Skeletal muscle satellite cell (primary cell): Measurements from ENCODE around the gene KIR3DL1.
"Not testable (repeated sequence)": the region's sequence is repeated elsewhere in the genome, so short reads cannot be mapped to it uniquely, and the experiment has no call there.

Experiments
- H3K27me3 ChIP-seq: 2 replicates; pipeline ENCODE4 v1.7.0; 2013; ENCODE audit warnings: low read length; ENCODE audit not compliant: control insufficient read depth, insufficient read depth
- H3K36me3 ChIP-seq: 2 replicates; pipeline ENCODE4 v1.7.0; 2013; ENCODE audit warnings: mild to moderate bottlenecking, control low read depth, low read length; ENCODE audit not compliant: insufficient read depth
- H3K4me1 ChIP-seq: 2 replicates; pipeline ENCODE4 v1.7.0; 2013; ENCODE audit warnings: low read length; ENCODE audit not compliant: control insufficient read depth, insufficient read depth
- H3K4me2 ChIP-seq: 2 replicates; pipeline ENCODE4 v1.7.0; 2013; ENCODE audit warnings: mild to moderate bottlenecking, low read length
- H3K4me3 ChIP-seq: 2 replicates; pipeline ENCODE4 v1.7.0; 2013; ENCODE audit warnings: low read length
- H3K9ac ChIP-seq: 2 replicates; pipeline ENCODE4 v1.7.0; 2013; ENCODE audit warnings: mild to moderate bottlenecking, low read depth, low read length, moderate library complexity
- H3K9me3 ChIP-seq: replicated peaks from 2 replicates; pipeline ENCODE4 v1.7.0; 2013; ENCODE audit warnings: mild to moderate bottlenecking, control low read depth, low read length

The KIR3DL1 gene

GRCh38 chr19:54817670-54818536 lies 1.6 kb downstream of the KIR3DL1 start:
- no peaks in the 10 kb centered on the region for H3K27me3 ChIP-seq
- no peak overlapping the region for H3K4me2 ChIP-seq
- no peaks in the 10 kb centered on the region for H3K9me3 ChIP-seq
- H3K4me3 ChIP-seq: no peak overlapping the region
- H3K36me3 ChIP-seq: no peaks in the 10 kb centered on the region
- no peak overlapping the region for H3K9ac ChIP-seq
- no peaks in the 10 kb centered on the region for H3K4me1 ChIP-seq

- H3K27me3 ChIP-seq, H3K9me3 ChIP-seq, H3K36me3 ChIP-seq, H3K4me3 ChIP-seq, H3K9ac ChIP-seq, H3K4me2 ChIP-seq, H3K4me1 ChIP-seq: not testable (repeated sequence)
These were observed 8.1 kb downstream of the KIR3DL1 start for GRCh38 chr19:54824416-54824815.

GRCh38 chr19:54825326-54825725 lies 9.1 kb downstream of the KIR3DL1 start:
- H3K27me3 ChIP-seq, H3K4me2 ChIP-seq, H3K4me1 ChIP-seq, H3K36me3 ChIP-seq, H3K4me3 ChIP-seq, H3K9ac ChIP-seq, H3K9me3 ChIP-seq: not testable (repeated sequence)

- not testable (repeated sequence) for H3K4me1 ChIP-seq, H3K9me3 ChIP-seq, H3K4me3 ChIP-seq, H3K27me3 ChIP-seq, H3K36me3 ChIP-seq, H3K9ac ChIP-seq, H3K4me2 ChIP-seq
These were observed 11.8 kb downstream of the KIR3DL1 start for GRCh38 chr19:54828064-54828463.

- H3K9ac ChIP-seq, H3K36me3 ChIP-seq, H3K9me3 ChIP-seq, H3K4me2 ChIP-seq, H3K4me3 ChIP-seq, H3K4me1 ChIP-seq, H3K27me3 ChIP-seq: not testable (repeated sequence)
These were observed 16.2 kb downstream of the KIR3DL1 start, which contains the start of gene KIR2DS4 for GRCh38 chr19:54832496-54832895. Gene KIR2DS4, plus strand, starts transcription at chr19:54832676.

GRCh38 chr19:54835126-54835525 lies 18.9 kb downstream of the KIR3DL1 start:
- not testable (repeated sequence) for H3K4me2 ChIP-seq, H3K27me3 ChIP-seq, H3K9me3 ChIP-seq, H3K36me3 ChIP-seq, H3K4me1 ChIP-seq, H3K9ac ChIP-seq, H3K4me3 ChIP-seq

- not testable (repeated sequence) for H3K27me3 ChIP-seq, H3K9me3 ChIP-seq, H3K36me3 ChIP-seq, H3K4me1 ChIP-seq, H3K4me2 ChIP-seq, H3K9ac ChIP-seq, H3K4me3 ChIP-seq
These were observed 21.3 kb downstream of the KIR3DL1 start for GRCh38 chr19:54837522-54837921.

- H3K36me3 ChIP-seq, H3K4me1 ChIP-seq, H3K27me3 ChIP-seq, H3K4me3 ChIP-seq, H3K9ac ChIP-seq, H3K9me3 ChIP-seq, H3K4me2 ChIP-seq: not testable (repeated sequence)
These were observed 26.9 kb downstream of the KIR3DL1 start for GRCh38 chr19:54843171-54843570.

GRCh38 chr19:54850061-54850640 lies 33.9 kb downstream of the KIR3DL1 start, which contains the start of gene KIR3DL2:
Gene KIR3DL2, plus strand, starts transcription at chr19:54850443. Its CDS starts 33 bp downstream, at chr19:54850476.
- H3K4me2 ChIP-seq, H3K4me1 ChIP-seq, H3K4me3 ChIP-seq, H3K36me3 ChIP-seq, H3K9me3 ChIP-seq, H3K27me3 ChIP-seq, H3K9ac ChIP-seq: not testable (repeated sequence)

- Histone ChIP-seq H3K36me3 (no peaks in the 10 kb centered on the region), H3K27me3 (no peaks in the 10 kb centered on the region), H3K4me3 (no peak overlapping the region), H3K4me2 (no peak overlapping the region), H3K4me1 (no peaks in the 10 kb centered on the region), H3K9ac (no peak overlapping the region), H3K9me3 (peaks cover 3% of the 10 kb centered on the region)
These were observed 34.7 kb downstream of the KIR3DL1 start for GRCh38 chr19:54850930-54851329.

GRCh38 chr19:54851353-54851752 lies 35.1 kb downstream of the KIR3DL1 start:
- no peaks in the 10 kb centered on the region for H3K27me3 ChIP-seq
- no peak overlapping the region for H3K4me2 ChIP-seq
- H3K9me3 ChIP-seq: peaks cover 3% of the 10 kb centered on the region
- no peaks in the 10 kb centered on the region for H3K36me3 ChIP-seq
- H3K9ac ChIP-seq: no peak overlapping the region
- no peak overlapping the region for H3K4me3 ChIP-seq
- no peaks in the 10 kb centered on the region for H3K4me1 ChIP-seq

- H3K27me3 ChIP-seq, H3K4me1 ChIP-seq, H3K4me2 ChIP-seq, H3K9ac ChIP-seq, H3K36me3 ChIP-seq, H3K4me3 ChIP-seq, H3K9me3 ChIP-seq: not testable (repeated sequence)
These were observed 39.0 kb downstream of the KIR3DL1 start for GRCh38 chr19:54855241-54855640.
